ENCODE measurements around the gene TMEM255B.

GRCh38 chr13:113806104-113806471, 47.1 kb downstream of the TMEM255B start:
- no peak for TF ChIP-seq CTCF (optimal IDR thresholded peaks at IDR 0.05 in 1 of 3, IDR thresholded peaks at IDR 0.05 in 1 of 3, conservative IDR thresholded peaks at IDR 0.05 in 1 of 3; ENCODE audit: extremely low read depth in 1 of 3, insufficient read depth in 2 of 3, low read length in 3 of 3)
- no peak for TF ChIP-seq EZH2 (IDR thresholded peaks at IDR 0.05; ENCODE audit: low read length)
